ENCODE data around the gene ZBED1. TPM values are rescaled to one million over a fixed set of nuclear protein-coding genes. Genes with fewer than 3 reads are reported as not detected.

The ZBED1 gene
- total RNA-seq, 4 donors from 2014 or later = 24.1 to 46.5 (median 40.2) TPM

GRCh38 chrX:2442694-2443093 is 58.1 kb downstream of the ZBED1 start:
- no peak for TF ChIP-seq CTCF (IDR thresholded peaks at IDR 0.05; ENCODE audit: low read depth)

- no peak for TF ChIP-seq CTCF (IDR thresholded peaks at IDR 0.05; ENCODE audit: low read depth)
These were observed 59.3 kb downstream of the ZBED1 start for GRCh38 chrX:2441466-2441865.

GRCh38 chrX:2439613-2440012 is 61.2 kb downstream of the ZBED1 start:
- no peak for TF ChIP-seq CTCF (IDR thresholded peaks at IDR 0.05; ENCODE audit: low read depth)

Other genes with a start within 250 kb of the ZBED1 start
- 10 to 100 TPM; 17.0 to 34.2 (median 24.5) TPM for gene DHRSX, start within 50 bp of the ZBED1 start, total RNA-seq
- gene CD99, start 190.3 kb upstream of the ZBED1 start, total RNA-seq = 100 to 1,000 TPM; 248 to 635 (median 378) TPM